Glutamatergic neuron (in vitro differentiated cells): ENCODE data around the gene FSD2. TPM values are rescaled to one million over a fixed set of nuclear protein-coding genes. Genes with fewer than 3 reads are reported as not detected.

Experiments
- DNase-seq: peaks from one replicate; pipeline ENCODE4 v3.0.0; 2022
- H3K27ac Mint-ChIP-seq: one replicate; pipeline ENCODE4 v1.8.0; 2020; ENCODE audit warnings: mild to moderate bottlenecking, mixed read lengths, inconsistent platforms; ENCODE audit not compliant: unreplicated experiment
- H3K27me3 Mint-ChIP-seq: one replicate; pipeline ENCODE4 v1.8.0; 2020; ENCODE audit warnings: mild to moderate bottlenecking, moderate library complexity, mixed read lengths, inconsistent platforms; ENCODE audit not compliant: unreplicated experiment
- H3K36me3 Mint-ChIP-seq: one replicate; pipeline ENCODE4 v1.8.0; 2020; ENCODE audit warnings: mild to moderate bottlenecking, mixed read lengths, inconsistent platforms; ENCODE audit not compliant: unreplicated experiment
- H3K4me1 Mint-ChIP-seq: one replicate; pipeline ENCODE4 v1.8.0; 2020; ENCODE audit warnings: mild to moderate bottlenecking, low read depth, mixed read lengths, inconsistent platforms; ENCODE audit not compliant: unreplicated experiment
- H3K4me3 Mint-ChIP-seq: one replicate; pipeline ENCODE4 v1.8.0; 2020; ENCODE audit warnings: mild to moderate bottlenecking, mixed read lengths, inconsistent platforms; ENCODE audit not compliant: unreplicated experiment
- H3K9me3 Mint-ChIP-seq: one replicate; pipeline ENCODE4 v1.8.0; 2020; ENCODE audit warnings: mild to moderate bottlenecking, moderate library complexity, mixed read lengths, inconsistent platforms; ENCODE audit not compliant: unreplicated experiment
- CTCF ChIP-seq: fragments of 200-600 bp; sonication (generic); IDR thresholded peaks from one replicate; pipeline ENCODE4 v1.5.0; 2021; ENCODE audit not compliant: partially characterized antibody, unreplicated experiment
- total RNA-seq: library from RNA; stranded (reverse); fragmentation: NEBNext Ultra II Directional; extraction: Animal tissue kit (Norgen Biotek cat#: 25700); gene quantifications from one replicate; pipeline ENCODE4 v1.2.1, GENCODE V29; 2021; ENCODE audit not compliant: unreplicated experiment

The FSD2 gene
- total RNA-seq, 1 donor from 2014 or later, result not detected

GRCh38 chr15:82846621-82847020 is 40.8 kb upstream of the FSD2 start:
- no peak for DNase-seq
- Mint-ChIP-seq H3K27me3 (peaks cover 10% of the 10 kb centered on the region), H3K36me3 (peaks cover 3% of the 10 kb centered on the region), H3K9me3 (peaks cover 15% of the 10 kb centered on the region), H3K4me3 (no peak overlapping the region), H3K4me1 (peaks cover 25% of the 10 kb centered on the region), H3K27ac (no peak overlapping the region)
- no peak for TF ChIP-seq CTCF

GRCh38 chr15:82845686-82846085 is 39.8 kb upstream of the FSD2 start:
- DNase-seq, result no peak
- Mint-ChIP-seq H3K9me3 (peaks cover 12% of the 10 kb centered on the region), H3K27me3 (peaks cover 8% of the 10 kb centered on the region), H3K4me3 (no peak overlapping the region), H3K4me1 (peaks cover 17% of the 10 kb centered on the region), H3K27ac (no peak overlapping the region), H3K36me3 (peaks cover 3% of the 10 kb centered on the region)
- TF ChIP-seq CTCF, result no peak

- Mint-ChIP-seq H3K4me1 (no peaks in the 10 kb centered on the region), H3K9me3 (peaks cover 2% of the 10 kb centered on the region), H3K27me3 (peaks cover 2% of the 10 kb centered on the region), H3K27ac (no peak overlapping the region), H3K4me3 (no peak overlapping the region), H3K36me3 (peaks cover 3% of the 10 kb centered on the region)
- no peak for TF ChIP-seq CTCF
- no peak for DNase-seq
These were observed 37.7 kb upstream of the FSD2 start for GRCh38 chr15:82843566-82843965.

- H3K36me3 Mint-ChIP-seq, result peaks cover 10% of the 10 kb centered on the region
- H3K4me3 Mint-ChIP-seq, result no peak overlapping the region
- no peak overlapping the region for H3K27ac Mint-ChIP-seq
- peaks cover 2% of the 10 kb centered on the region for H3K9me3 Mint-ChIP-seq
- no peaks in the 10 kb centered on the region for H3K27me3 Mint-ChIP-seq
- no peaks in the 10 kb centered on the region for H3K4me1 Mint-ChIP-seq
- TF ChIP-seq CTCF, result no peak
- DNase-seq, result no peak
These were observed 34.3 kb upstream of the FSD2 start for GRCh38 chr15:82840166-82840565.

- H3K36me3 Mint-ChIP-seq, result peaks cover 10% of the 10 kb centered on the region
- no peak overlapping the region for H3K4me3 Mint-ChIP-seq
- TF ChIP-seq CTCF, result no peak
- H3K27me3 Mint-ChIP-seq, result no peaks in the 10 kb centered on the region
- DNase-seq, result no peak
- H3K27ac Mint-ChIP-seq, result no peak overlapping the region
- no peaks in the 10 kb centered on the region for H3K4me1 Mint-ChIP-seq
- peaks cover 2% of the 10 kb centered on the region for H3K9me3 Mint-ChIP-seq
These were observed 33.3 kb upstream of the FSD2 start for GRCh38 chr15:82839136-82839535.
